GM20431 (cell line): ENCODE data around the gene XPNPEP2.

Experiments used
- in situ Hi-C: fragments of 300-500 bp; cut with MseI, MboI; formaldehyde crosslinking; loops from one replicate; pipeline ENCODE4 v1.15.0; 2020; ENCODE audit warnings: low sequenced_read_pairs; ENCODE audit not compliant: unreplicated experiment

XPNPEP2 gene, protein sequence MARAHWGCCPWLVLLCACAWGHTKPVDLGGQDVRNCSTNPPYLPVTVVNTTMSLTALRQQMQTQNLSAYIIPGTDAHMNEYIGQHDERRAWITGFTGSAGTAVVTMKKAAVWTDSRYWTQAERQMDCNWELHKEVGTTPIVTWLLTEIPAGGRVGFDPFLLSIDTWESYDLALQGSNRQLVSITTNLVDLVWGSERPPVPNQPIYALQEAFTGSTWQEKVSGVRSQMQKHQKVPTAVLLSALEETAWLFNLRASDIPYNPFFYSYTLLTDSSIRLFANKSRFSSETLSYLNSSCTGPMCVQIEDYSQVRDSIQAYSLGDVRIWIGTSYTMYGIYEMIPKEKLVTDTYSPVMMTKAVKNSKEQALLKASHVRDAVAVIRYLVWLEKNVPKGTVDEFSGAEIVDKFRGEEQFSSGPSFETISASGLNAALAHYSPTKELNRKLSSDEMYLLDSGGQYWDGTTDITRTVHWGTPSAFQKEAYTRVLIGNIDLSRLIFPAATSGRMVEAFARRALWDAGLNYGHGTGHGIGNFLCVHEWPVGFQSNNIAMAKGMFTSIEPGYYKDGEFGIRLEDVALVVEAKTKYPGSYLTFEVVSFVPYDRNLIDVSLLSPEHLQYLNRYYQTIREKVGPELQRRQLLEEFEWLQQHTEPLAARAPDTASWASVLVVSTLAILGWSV

DNA sequence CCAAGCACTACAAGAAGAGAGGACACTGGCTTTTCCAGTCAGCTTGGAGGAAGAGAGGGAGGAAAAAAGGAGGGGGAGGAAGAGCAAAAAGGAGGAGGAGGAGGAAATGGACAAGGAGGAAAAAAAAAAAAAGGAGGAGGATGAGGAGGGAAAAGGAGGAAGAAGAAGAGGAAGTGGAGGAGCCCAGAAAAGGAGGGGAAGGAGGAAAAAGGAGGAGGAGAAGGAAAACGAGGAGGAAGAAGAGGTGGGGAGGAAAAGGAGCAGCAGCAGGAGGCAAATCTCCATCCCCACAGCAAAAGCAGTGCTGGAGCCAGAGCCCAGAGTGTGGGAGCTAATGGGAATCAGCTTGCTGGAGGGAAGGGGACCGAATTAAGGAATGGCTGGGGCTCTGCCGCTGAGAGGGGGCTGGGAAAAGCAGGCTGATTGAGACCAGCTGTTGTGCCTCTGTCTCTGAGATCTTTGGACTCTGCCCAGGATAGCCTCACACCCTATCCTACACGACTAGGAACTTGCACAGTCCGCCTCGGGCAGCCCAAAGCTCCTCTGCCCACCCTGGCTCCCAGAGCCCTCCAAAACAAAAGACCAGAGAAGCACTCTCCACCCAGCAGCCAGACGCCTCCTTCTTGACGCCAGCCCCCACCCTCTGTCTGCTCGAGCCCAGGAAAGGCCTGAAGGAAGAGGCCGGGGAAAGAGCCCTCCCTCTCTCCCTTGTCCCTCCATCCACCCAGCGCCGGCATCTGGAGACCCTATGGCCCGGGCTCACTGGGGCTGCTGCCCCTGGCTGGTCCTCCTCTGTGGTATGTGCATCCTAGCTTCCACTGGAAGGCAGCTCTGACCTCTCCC, at the start of gene XPNPEP2:
Gene XPNPEP2 (plus strand): TSS at position 514 of the 843 bp plus-strand sequence. CDS start 235 bp downstream, at position 749.
- in situ Hi-C loops, result no loop called here

DNA sequence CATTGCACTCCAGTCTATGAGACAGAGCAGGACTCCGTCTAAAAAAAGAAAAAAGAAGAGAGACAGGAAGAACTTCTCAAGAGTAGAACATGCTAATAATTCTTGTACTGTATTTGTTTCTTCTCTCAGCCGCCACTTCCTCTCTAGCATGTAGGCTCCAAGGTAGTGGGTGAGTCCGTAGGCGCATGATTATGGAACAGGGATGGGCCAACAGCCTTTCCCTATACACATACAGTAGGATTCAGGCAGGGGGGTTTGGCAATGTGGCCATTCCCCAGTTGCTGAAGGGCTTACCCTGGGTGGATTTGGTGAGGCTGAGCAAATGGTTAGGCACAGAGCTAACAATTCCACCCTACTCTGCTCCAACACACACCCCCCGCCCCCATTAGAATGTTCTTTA, 49.0 kb upstream of the XPNPEP2 start:
- in situ Hi-C loops, result no loop called here

DNA sequence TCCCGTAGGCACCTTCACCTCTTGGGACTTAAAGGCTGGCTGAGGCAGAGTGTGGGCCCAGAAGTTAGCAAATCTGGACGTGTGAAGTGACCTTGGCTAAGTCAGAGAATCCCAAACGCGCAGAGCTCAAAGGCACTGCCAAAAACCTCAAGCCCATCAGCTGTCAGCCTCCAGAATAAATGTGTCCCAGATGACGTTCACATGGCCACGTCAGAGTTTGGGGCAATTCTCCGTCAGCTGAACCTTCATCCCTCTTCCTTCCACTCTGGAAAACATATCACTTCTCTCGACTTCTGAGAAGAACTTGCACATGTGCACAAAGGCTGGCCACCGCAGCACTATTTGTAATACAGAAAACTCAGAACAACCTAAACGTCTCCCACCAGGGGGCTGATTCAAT, 48.3 kb upstream of the XPNPEP2 start:
- in situ Hi-C loops, result no loop called here

DNA sequence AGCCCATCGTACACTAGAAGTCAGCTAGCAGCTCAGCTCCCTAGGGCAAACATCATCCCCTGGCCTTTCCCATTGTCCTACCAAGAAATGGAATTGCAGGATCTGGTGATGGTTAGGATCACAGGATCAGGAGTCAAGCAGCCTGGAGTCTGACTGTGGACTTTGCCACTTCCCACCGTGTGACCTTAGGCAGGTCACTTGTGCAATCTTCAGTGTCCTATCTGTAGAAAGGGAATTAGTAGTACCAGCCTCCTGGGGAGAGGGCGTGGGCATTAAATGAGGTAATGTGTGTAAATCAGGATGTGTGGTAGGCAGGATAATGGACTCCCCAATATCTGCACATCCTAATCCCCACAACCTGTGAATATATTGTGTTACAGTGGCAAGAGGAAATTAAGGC, 45.4 kb upstream of the XPNPEP2 start:
- in situ Hi-C loops, result no loop called here

DNA sequence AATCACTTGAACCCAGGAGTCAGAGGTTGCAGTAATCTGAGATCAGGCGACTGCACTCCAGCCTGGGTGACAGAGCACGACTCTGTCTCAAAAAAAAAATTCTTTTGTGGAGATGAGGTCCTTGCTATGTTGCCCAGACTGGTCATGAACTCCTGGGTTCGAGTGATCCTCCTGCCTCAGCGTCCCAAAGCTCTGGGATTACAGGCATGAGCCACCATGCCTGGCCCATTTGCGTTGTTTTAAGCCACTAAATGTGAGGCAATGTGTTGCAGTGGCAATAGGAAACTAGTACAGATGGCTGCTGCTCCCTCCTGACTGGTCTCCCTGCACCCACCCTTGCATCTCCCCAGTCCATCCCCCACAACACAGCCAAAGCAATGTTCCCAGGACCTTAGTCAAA, 44.0 kb upstream of the XPNPEP2 start:
- in situ Hi-C loops, result no loop called here

- in situ Hi-C loops, result no loop called here
Observed at GRCh38 chrX:129695535-129695934, 43.2 kb upstream of the XPNPEP2 start.

- in situ Hi-C loops, result no loop called here
Observed at GRCh38 chrX:129695937-129696336, 42.8 kb upstream of the XPNPEP2 start.

DNA sequence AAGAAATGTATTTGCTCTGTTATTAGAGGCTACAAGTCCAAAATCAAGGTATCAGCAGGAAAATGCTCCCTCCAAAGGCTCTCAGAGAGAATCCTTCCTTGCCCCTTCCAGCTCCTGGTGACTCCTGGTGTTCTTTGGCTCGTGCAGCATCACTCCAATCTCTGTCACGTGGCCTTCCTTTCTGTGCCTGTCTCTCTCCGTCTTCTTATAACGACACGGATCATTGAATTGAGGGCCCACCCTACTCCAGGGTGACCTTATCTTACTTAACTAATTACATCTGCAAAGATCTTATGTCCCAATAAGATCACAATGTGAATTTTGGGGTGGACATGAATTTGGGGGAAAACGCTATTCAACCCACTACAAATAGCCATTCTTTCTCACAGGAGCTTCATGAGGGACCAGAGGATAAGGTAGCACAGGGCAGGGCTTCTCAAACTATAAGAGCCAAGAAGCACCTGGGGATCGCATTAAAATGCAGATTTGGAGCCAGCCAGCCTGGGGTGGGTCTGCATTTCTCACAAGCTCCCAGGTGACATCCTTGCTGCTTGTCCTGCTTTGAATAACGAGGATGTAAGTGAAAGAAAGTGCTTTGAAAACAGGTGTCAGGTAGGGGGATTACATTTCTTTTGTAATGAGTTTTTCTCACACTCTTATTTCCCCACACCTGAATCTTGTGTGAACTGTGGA, 42.2 kb upstream of the XPNPEP2 start:
- in situ Hi-C loops, result no loop called here

- in situ Hi-C loops, result no loop called here
Observed at GRCh38 chrX:129697204-129697829, 41.5 kb upstream of the XPNPEP2 start.

- in situ Hi-C loops, result no loop called here
Observed at GRCh38 chrX:129698150-129698549, 40.6 kb upstream of the XPNPEP2 start.

DNA sequence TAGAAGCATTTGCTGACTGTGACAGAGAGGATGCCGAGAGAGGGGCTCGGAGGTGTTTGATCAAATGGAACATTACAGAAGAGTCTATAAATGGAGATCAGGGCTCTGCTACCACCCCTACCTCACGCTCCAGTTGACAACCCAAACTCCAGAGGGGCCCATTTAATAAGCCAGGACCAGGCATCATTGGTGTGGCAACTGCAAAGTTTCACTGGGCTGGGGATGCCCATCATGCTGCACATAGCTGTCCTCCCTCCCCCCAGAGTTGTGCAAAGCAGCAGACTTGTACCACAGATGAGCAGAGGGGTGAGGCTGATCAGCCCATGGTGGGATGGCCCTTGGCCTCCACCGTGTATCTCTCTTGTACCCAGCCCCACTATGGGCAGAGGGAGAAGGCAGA, 38.2 kb upstream of the XPNPEP2 start:
- in situ Hi-C loops, result no loop called here

GRCh38 chrX:129701624-129702069, 37.1 kb upstream of the XPNPEP2 start:
- in situ Hi-C loops, result no loop called here

DNA sequence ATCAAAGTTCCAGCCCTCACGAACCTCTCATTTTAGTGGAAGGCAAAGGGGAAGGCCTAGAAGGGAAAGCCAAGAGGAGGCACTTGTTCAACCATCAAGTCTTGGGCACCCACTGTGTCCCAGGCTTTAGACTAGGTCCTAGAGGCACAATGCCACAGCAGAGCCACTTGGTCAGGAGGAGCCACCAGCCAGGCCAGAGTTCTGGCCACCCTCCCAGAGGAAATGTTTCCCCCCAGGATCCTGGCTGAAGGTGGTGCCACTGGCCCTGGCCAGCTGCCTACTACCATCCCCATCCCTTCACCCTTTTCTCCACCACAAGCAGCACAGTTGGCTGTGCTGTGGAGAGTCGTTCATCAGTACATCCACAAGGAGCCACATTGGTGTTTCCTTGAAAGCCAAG, 34.3 kb upstream of the XPNPEP2 start:
- in situ Hi-C loops, result no loop called here

GRCh38 chrX:129705377-129705925, 33.3 kb upstream of the XPNPEP2 start:
- in situ Hi-C loops, result no loop called here

DNA sequence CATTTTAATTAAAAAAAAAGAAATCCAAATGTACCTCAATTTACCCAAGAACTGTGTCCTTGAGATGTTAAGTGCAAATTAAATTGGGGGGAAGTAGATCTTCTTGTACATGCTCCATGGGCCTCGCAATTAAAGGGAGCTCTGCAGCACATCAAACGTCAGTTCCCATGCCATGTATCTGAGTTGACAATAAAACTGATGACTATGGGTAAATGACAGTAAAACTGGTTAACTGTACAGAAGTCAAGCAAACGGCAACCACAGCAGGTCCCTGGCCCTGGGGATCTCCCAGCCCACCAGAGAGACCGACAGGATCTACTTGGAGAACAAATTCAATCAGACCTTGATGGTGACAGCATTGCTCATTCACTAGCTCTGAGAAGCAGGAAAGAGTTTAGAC, 32.8 kb upstream of the XPNPEP2 start:
- in situ Hi-C loops, result no loop called here

DNA sequence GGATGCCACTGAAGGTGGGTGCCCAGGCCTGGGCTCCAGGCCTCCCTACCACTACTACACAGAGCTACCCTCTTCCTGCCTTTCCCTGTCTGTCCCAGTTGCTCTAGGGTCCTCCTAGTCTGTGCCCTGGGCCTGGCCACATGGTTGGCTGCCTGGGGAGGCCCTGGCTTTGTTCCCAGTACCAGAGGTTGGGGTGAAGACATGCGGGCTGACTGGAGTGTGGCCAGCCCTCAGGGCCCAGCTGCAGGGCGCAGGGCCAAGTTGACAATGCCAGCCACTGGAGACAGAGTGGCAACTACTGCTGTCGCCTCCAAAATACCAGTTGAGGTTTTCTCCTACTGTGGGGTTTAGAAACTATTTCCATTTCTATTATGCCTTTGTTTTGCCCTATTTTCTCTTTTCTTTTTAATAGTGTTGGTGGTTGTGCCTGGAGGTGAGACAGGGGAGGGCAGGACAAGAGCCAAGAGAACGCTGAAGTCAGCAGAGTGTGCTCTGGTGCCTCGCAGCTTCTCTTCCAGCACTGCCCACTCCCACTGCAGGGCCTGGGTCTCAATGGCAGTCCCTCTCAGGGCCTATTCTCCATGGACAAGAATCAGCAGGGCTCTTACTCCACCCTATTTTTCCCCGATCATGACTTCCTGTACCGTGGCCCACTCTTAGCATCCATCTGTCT, 32.2 kb upstream of the XPNPEP2 start:
- in situ Hi-C loops, result no loop called here

- in situ Hi-C loops, result no loop called here
Observed at GRCh38 chrX:129714581-129714980, 24.2 kb upstream of the XPNPEP2 start.

DNA sequence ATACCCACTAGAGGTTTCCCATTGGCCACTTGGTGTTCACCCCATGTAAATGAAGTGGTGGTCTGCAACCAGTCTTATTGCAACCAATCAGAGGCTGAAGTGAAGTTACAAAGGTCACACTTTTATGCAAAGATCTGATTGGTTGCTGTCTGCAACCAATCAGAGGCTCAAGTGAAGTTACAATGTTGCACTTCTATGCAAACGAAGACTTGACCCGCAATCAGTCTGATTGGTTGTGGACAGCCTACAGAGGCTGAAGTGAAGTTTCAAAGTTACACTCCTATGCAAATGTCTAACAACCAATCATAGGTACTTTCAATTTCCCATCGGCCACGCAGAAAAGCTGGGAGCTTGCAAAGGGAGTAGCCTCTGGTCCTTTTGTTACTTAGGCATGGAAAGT, 22.3 kb upstream of the XPNPEP2 start:
- in situ Hi-C loops, result no loop called here

DNA sequence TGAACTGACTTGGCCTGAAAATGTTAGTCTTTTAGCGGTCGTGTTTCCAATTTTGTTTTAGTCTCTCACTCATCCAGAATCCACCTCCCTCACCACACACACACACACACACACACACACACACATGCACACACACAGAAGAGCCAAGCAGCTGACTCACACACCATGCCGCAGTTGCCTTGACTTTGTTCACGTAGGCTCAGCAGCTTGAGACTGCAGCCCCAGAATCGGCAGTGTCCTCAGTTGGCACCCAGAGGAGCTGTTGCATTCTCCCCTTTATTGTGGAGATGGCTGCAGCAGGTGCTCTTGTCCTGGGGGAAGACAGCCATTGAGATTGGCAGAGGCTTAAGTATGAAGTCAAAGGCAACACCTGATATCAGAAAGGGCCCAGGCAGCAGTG, 20.9 kb upstream of the XPNPEP2 start:
- in situ Hi-C loops, result no loop called here
